SK-N-SH (cell line): Measurements from ENCODE around the gene ESRRG.

ENCODE experiments used
- EP300 ChIP-seq, 2 experiments: IDR thresholded peaks; 2 replicates each; pipeline versions ENCODE4 v1.4.0 to v1.6.1; 2012; ENCODE audit warnings: borderline replicate concordance in 1 of 2, low read depth in 1 of 2, low read length in 1 of 2
- EZH2phosphoT487 ChIP-seq: fragments of 200-600 bp; sonication (generic); IDR thresholded peaks from 2 replicates; pipeline ENCODE4 v1.6.1; 2017; ENCODE audit warnings: low read depth, mixed run types, mild to moderate bottlenecking, antibody characterized with exemption, moderate library complexity, borderline replicate concordance
- FOSL2 ChIP-seq: IDR thresholded peaks from 2 replicates; pipeline ENCODE4 v1.4.0; 2012; ENCODE audit warnings: low read depth, mild to moderate bottlenecking, moderate library complexity, borderline replicate concordance
- GABPA ChIP-seq: IDR thresholded peaks from 2 replicates; pipeline ENCODE4 v1.4.0; 2012; ENCODE audit warnings: low read depth, mild to moderate bottlenecking
- MEF2A ChIP-seq: IDR thresholded peaks from 2 replicates; pipeline ENCODE4 v1.4.0; 2012; ENCODE audit warnings: low read depth, borderline replicate concordance
- NRF1 ChIP-seq: IDR thresholded peaks from 2 replicates; pipeline ENCODE4 v1.6.1; 2012; ENCODE audit warnings: low read depth, mild to moderate bottlenecking, low read length
- SIN3A ChIP-seq: IDR thresholded peaks from 2 replicates; pipeline ENCODE4 v1.6.1; 2012; ENCODE audit warnings: low read depth, mild to moderate bottlenecking, low read length, moderate library complexity, borderline replicate concordance
- TF ChIP-seq, protein P1 (sequence below): fragments of 150-350 bp; IDR thresholded peaks from 2 replicates; pipeline ENCODE4 v1.6.1; 2016; ENCODE audit warnings: mild to moderate bottlenecking, low read depth, low read length
- TF ChIP-seq, protein P2 (sequence below): fragments of 200-600 bp; sonication (generic); IDR thresholded peaks from 2 replicates; pipeline ENCODE4 v1.6.1; 2017; ENCODE audit warnings: antibody characterized with exemption, mild to moderate bottlenecking, moderate library complexity
- TF ChIP-seq, protein P3 (sequence below): IDR thresholded peaks from 2 replicates; pipeline ENCODE4 v1.6.1; 2012; ENCODE audit warnings: mild to moderate bottlenecking, low read depth, low read length, moderate library complexity

DNA sequence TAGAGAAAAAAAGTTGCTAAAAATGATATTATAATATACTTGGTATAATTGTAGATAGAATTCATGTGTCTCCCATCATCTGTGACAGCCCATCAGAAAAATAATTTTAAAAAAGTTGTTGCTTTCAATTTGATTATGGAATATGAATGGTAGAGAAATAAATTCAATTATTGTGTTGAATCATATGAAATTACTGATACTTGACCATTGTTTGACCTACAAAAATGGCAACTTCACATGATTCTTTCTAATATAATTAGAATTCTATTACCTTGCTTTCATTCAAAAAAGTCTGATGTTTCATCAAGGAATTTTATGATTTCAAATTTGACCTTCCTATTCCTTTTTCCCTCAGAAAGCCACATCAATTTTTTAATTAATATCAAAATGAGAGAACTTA, 11.5 kb downstream of the ESRRG start:
- TF ChIP-seq, protein P1, sequence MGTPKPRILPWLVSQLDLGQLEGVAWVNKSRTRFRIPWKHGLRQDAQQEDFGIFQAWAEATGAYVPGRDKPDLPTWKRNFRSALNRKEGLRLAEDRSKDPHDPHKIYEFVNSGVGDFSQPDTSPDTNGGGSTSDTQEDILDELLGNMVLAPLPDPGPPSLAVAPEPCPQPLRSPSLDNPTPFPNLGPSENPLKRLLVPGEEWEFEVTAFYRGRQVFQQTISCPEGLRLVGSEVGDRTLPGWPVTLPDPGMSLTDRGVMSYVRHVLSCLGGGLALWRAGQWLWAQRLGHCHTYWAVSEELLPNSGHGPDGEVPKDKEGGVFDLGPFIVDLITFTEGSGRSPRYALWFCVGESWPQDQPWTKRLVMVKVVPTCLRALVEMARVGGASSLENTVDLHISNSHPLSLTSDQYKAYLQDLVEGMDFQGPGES = no peak
- no peak for TF ChIP-seq EZH2phosphoT487
- no peak for TF ChIP-seq EP300 (IDR thresholded peaks at IDR 0.05; ENCODE audit: borderline replicate concordance in 1 of 2, low read depth in 1 of 2, low read length in 1 of 2)
- no peak for TF ChIP-seq GABPA
- no peak for TF ChIP-seq NRF1
- TF ChIP-seq, protein P2, sequence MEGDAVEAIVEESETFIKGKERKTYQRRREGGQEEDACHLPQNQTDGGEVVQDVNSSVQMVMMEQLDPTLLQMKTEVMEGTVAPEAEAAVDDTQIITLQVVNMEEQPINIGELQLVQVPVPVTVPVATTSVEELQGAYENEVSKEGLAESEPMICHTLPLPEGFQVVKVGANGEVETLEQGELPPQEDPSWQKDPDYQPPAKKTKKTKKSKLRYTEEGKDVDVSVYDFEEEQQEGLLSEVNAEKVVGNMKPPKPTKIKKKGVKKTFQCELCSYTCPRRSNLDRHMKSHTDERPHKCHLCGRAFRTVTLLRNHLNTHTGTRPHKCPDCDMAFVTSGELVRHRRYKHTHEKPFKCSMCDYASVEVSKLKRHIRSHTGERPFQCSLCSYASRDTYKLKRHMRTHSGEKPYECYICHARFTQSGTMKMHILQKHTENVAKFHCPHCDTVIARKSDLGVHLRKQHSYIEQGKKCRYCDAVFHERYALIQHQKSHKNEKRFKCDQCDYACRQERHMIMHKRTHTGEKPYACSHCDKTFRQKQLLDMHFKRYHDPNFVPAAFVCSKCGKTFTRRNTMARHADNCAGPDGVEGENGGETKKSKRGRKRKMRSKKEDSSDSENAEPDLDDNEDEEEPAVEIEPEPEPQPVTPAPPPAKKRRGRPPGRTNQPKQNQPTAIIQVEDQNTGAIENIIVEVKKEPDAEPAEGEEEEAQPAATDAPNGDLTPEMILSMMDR = no peak
- TF ChIP-seq MEF2A = no peak
- no peak for TF ChIP-seq SIN3A
- TF ChIP-seq, protein P3, sequence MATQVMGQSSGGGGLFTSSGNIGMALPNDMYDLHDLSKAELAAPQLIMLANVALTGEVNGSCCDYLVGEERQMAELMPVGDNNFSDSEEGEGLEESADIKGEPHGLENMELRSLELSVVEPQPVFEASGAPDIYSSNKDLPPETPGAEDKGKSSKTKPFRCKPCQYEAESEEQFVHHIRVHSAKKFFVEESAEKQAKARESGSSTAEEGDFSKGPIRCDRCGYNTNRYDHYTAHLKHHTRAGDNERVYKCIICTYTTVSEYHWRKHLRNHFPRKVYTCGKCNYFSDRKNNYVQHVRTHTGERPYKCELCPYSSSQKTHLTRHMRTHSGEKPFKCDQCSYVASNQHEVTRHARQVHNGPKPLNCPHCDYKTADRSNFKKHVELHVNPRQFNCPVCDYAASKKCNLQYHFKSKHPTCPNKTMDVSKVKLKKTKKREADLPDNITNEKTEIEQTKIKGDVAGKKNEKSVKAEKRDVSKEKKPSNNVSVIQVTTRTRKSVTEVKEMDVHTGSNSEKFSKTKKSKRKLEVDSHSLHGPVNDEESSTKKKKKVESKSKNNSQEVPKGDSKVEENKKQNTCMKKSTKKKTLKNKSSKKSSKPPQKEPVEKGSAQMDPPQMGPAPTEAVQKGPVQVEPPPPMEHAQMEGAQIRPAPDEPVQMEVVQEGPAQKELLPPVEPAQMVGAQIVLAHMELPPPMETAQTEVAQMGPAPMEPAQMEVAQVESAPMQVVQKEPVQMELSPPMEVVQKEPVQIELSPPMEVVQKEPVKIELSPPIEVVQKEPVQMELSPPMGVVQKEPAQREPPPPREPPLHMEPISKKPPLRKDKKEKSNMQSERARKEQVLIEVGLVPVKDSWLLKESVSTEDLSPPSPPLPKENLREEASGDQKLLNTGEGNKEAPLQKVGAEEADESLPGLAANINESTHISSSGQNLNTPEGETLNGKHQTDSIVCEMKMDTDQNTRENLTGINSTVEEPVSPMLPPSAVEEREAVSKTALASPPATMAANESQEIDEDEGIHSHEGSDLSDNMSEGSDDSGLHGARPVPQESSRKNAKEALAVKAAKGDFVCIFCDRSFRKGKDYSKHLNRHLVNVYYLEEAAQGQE = no peak
- no peak for TF ChIP-seq FOSL2
